Mesenchymal stem cell (in vitro differentiated cells and primary cell): ENCODE results near the gene CDC20.

Experiments
- DNase-seq: peaks from one replicate; pipeline ENCODE4 v3.0.0-alpha.2; 2013
- H2AFZ ChIP-seq: one replicate; pipeline ENCODE4 v1.6.1; 2013; ENCODE audit warnings: low read depth, mild to moderate bottlenecking, control low read depth, inconsistent platforms, low read length, moderate library complexity
- H2AK5ac ChIP-seq: 2 replicates; pipeline ENCODE4 v1.6.1; 2013; ENCODE audit warnings: low read length, moderate library complexity, mild to moderate bottlenecking, inconsistent platforms; ENCODE audit not compliant: severe bottlenecking
- H2BK120ac ChIP-seq: one replicate; pipeline ENCODE4 v1.6.1; 2013; ENCODE audit warnings: low read depth, mild to moderate bottlenecking, inconsistent platforms, low read length, moderate library complexity
- H2BK12ac ChIP-seq, 2 experiments: one replicate each; pipeline ENCODE4 v1.6.1; 2013; ENCODE audit warnings: inconsistent platforms in 2 of 2, low read length in 2 of 2, mild to moderate bottlenecking in 2 of 2, moderate library complexity in 2 of 2, control low read depth in 1 of 2
- H2BK15ac ChIP-seq: one replicate; pipeline ENCODE4 v1.6.1; 2013; ENCODE audit warnings: mild to moderate bottlenecking, low read depth, inconsistent platforms; ENCODE audit not compliant: poor library complexity, severe bottlenecking
- H2BK5ac ChIP-seq: 2 replicates; pipeline ENCODE4 v1.6.1; 2013; ENCODE audit warnings: low read depth, mild to moderate bottlenecking, low read length, control low read depth, inconsistent platforms; ENCODE audit not compliant: poor library complexity, severe bottlenecking
- H3K14ac ChIP-seq, 2 experiments: one replicate each; pipeline ENCODE4 v1.6.1; 2013; ENCODE audit warnings: inconsistent platforms in 2 of 2, low read length in 2 of 2, control low read depth in 1 of 2, mild to moderate bottlenecking in 1 of 2, moderate library complexity in 1 of 2
- H3K18ac ChIP-seq, 2 experiments: one replicate each; pipeline ENCODE4 v1.6.1; 2013; ENCODE audit warnings: inconsistent platforms in 2 of 2, low read length in 2 of 2, control low read depth in 1 of 2, low read depth in 1 of 2, mild to moderate bottlenecking in 1 of 2
- H3K23ac ChIP-seq, 2 experiments: one replicate each; pipeline ENCODE4 v1.6.1; 2013; ENCODE audit warnings: inconsistent platforms in 2 of 2, low read length in 2 of 2, mild to moderate bottlenecking in 2 of 2, moderate library complexity in 2 of 2, control low read depth in 1 of 2
- H3K27ac ChIP-seq: 2 replicates; pipeline ENCODE4 v1.5.1; 2013; ENCODE audit warnings: mild to moderate bottlenecking, moderate library complexity, low read length, control low read depth, inconsistent platforms; ENCODE audit not compliant: poor library complexity, severe bottlenecking
- H3K27me3 ChIP-seq, 2 experiments: 2 replicates each; pipeline versions ENCODE4 v1.6.1 to v1.7.0; 2013; ENCODE audit warnings: low read length in 2 of 2, mild to moderate bottlenecking in 2 of 2, moderate library complexity in 2 of 2, control low read depth in 1 of 2, inconsistent platforms in 1 of 2; ENCODE audit not compliant: control insufficient read depth in 1 of 2, insufficient read depth in 1 of 2
- H3K36me3 ChIP-seq, 2 experiments: 2 replicates each; pipeline versions ENCODE4 v1.6.1 to v1.7.0; 2013; ENCODE audit warnings: low read length in 2 of 2, control low read depth in 1 of 2, inconsistent platforms in 1 of 2, low read depth in 1 of 2, mild to moderate bottlenecking in 1 of 2; ENCODE audit not compliant: insufficient read depth in 2 of 2, control insufficient read depth in 1 of 2
- H3K4ac ChIP-seq, 2 experiments: one replicate each; pipeline ENCODE4 v1.6.1; 2013; ENCODE audit warnings: inconsistent platforms in 2 of 2, low read length in 2 of 2, mild to moderate bottlenecking in 2 of 2, moderate library complexity in 2 of 2, control low read depth in 1 of 2, low read depth in 1 of 2
- H3K4me1 ChIP-seq: 2 replicates; pipeline ENCODE4 v1.6.1; 2013; ENCODE audit warnings: low read depth, low read length, control low read depth; ENCODE audit not compliant: control insufficient read depth, insufficient read depth
- H3K4me2 ChIP-seq: 2 replicates; pipeline ENCODE4 v1.6.1; 2013; ENCODE audit warnings: low read length, mild to moderate bottlenecking, inconsistent platforms; ENCODE audit not compliant: poor library complexity, severe bottlenecking
- H3K4me3 ChIP-seq, 2 experiments: 2 replicates each; pipeline versions ENCODE4 v1.5.1 to v1.7.0; 2013; ENCODE audit warnings: low read length in 2 of 2, mild to moderate bottlenecking in 2 of 2, control low read depth in 1 of 2, low read depth in 1 of 2; ENCODE audit not compliant: insufficient read depth in 1 of 2
- H3K79me1 ChIP-seq: replicated peaks from 2 replicates; pipeline ENCODE4 v1.6.1; 2013; ENCODE audit warnings: mild to moderate bottlenecking, control low read depth, low read length, inconsistent platforms; ENCODE audit not compliant: poor library complexity, severe bottlenecking
- H3K9ac ChIP-seq: 2 replicates; pipeline ENCODE4 v1.7.0; 2013; ENCODE audit warnings: mild to moderate bottlenecking, low read length, moderate library complexity
- H3K9me3 ChIP-seq: 2 replicates; pipeline ENCODE4 v1.7.0; 2013; ENCODE audit warnings: mild to moderate bottlenecking, low read length; ENCODE audit not compliant: control insufficient read depth
- H4K8ac ChIP-seq: one replicate; pipeline ENCODE4 v1.6.1; 2013; ENCODE audit warnings: inconsistent platforms, mild to moderate bottlenecking, low read length, moderate library complexity
- H4K91ac ChIP-seq: one replicate; pipeline ENCODE4 v1.6.1; 2013; ENCODE audit warnings: mild to moderate bottlenecking, low read length, inconsistent platforms
- WGBS: methylation state at CpG from one replicate; pipeline ENCODE4 v1.1.7; 2013; ENCODE audit warnings: mixed read lengths; 5-methylcytosine and 5-hydroxymethylcytosine counted together

Gene CDC20

GRCh38 chr1:43350976-43351375 is 7.8 kb upstream of the CDC20 start:
- Histone ChIP-seq H3K4ac (no peak overlapping the region), H2BK5ac (no peak overlapping the region), H3K4me2 (no peak overlapping the region), H2AFZ (no peak overlapping the region), H3K18ac (no peak overlapping the region), H2AK5ac (no peak overlapping the region), H3K9ac (no peak overlapping the region), H4K8ac (no peak overlapping the region), H3K4me1 (peaks cover 16% of the 10 kb centered on the region), H3K27me3 (no peaks in the 10 kb centered on the region), H2BK12ac (no peak overlapping the region), H3K9me3 (no peaks in the 10 kb centered on the region), H2BK15ac (no peak overlapping the region), H3K79me1 (no peaks in the 10 kb centered on the region), H2BK120ac (no peak overlapping the region), H3K23ac (no peak overlapping the region), H3K4me3 (no peak overlapping the region), H4K91ac (no peak overlapping the region), H3K14ac (no peak overlapping the region), H3K27ac (no peak overlapping the region), H3K36me3 (no peaks in the 10 kb centered on the region)
- DNase-seq: no peak
- WGBS: no CpG with 5 or more reads among the region's 1 CpG

- H3K36me3 ChIP-seq: no peaks in the 10 kb centered on the region
- H3K79me1 ChIP-seq: no peaks in the 10 kb centered on the region
- no peak overlapping the region for H3K4me2 ChIP-seq
- no peak overlapping the region for H4K8ac ChIP-seq
- no peak overlapping the region for H3K9ac ChIP-seq
- no peak overlapping the region for H3K4me3 ChIP-seq
- H3K27ac ChIP-seq: no peak overlapping the region
- no peak overlapping the region for H2BK5ac ChIP-seq
- peak overlapping the region in 1 of 2 experiments; percentile 11 for H3K14ac ChIP-seq
- no peak overlapping the region for H3K18ac ChIP-seq
- H3K23ac ChIP-seq: no peak overlapping the region
- peaks cover 16% of the 10 kb centered on the region for H3K4me1 ChIP-seq
- H3K9me3 ChIP-seq: no peaks in the 10 kb centered on the region
- no peak overlapping the region for H2BK120ac ChIP-seq
- no peak overlapping the region for H2BK15ac ChIP-seq
- 96% methylated on average over 9 of the region's 10 CpGs for WGBS
- no peak overlapping the region for H3K4ac ChIP-seq
- no peak overlapping the region for H2BK12ac ChIP-seq
- no peak for DNase-seq
- H4K91ac ChIP-seq: peak overlapping the region; percentile 62
- no peaks in the 10 kb centered on the region for H3K27me3 ChIP-seq
- no peak overlapping the region for H2AFZ ChIP-seq
- H2AK5ac ChIP-seq: no peak overlapping the region
Observed at GRCh38 chr1:43351421-43352350, 7.1 kb upstream of the CDC20 start.

GRCh38 chr1:43352351-43352705 is 6.5 kb upstream of the CDC20 start:
- 98% methylated on average over 2 of the region's 2 CpGs for WGBS
- Histone ChIP-seq H3K36me3 (no peaks in the 10 kb centered on the region), H3K23ac (peak overlapping the region in 1 of 2 experiments; percentile 41), H3K79me1 (no peaks in the 10 kb centered on the region), H3K4me1 (peaks cover 16% of the 10 kb centered on the region), H2BK5ac (no peak overlapping the region), H2BK12ac (no peak overlapping the region), H2AFZ (no peak overlapping the region), H3K4me2 (no peak overlapping the region), H3K14ac (peak overlapping the region in 1 of 2 experiments; percentile 11), H2AK5ac (no peak overlapping the region), H2BK15ac (no peak overlapping the region), H3K18ac (no peak overlapping the region), H4K8ac (no peak overlapping the region), H3K9me3 (no peaks in the 10 kb centered on the region), H3K9ac (no peak overlapping the region), H3K4ac (no peak overlapping the region), H2BK120ac (no peak overlapping the region), H4K91ac (peak overlapping the region; percentile 62), H3K27ac (no peak overlapping the region), H3K27me3 (no peaks in the 10 kb centered on the region), H3K4me3 (no peak overlapping the region)
- DNase-seq: no peak

GRCh38 chr1:43352881-43353280 is 5.9 kb upstream of the CDC20 start:
- H3K4me3 ChIP-seq: no peak overlapping the region
- H2BK5ac ChIP-seq: no peak overlapping the region
- no peak overlapping the region for H3K4me2 ChIP-seq
- peaks cover 16% of the 10 kb centered on the region for H3K4me1 ChIP-seq
- no peaks in the 10 kb centered on the region for H3K79me1 ChIP-seq
- H2BK120ac ChIP-seq: no peak overlapping the region
- H3K4ac ChIP-seq: no peak overlapping the region
- H3K9ac ChIP-seq: no peak overlapping the region
- no peak overlapping the region for H2BK15ac ChIP-seq
- WGBS: 70% methylated on average over 2 of the region's 3 CpGs
- no peak overlapping the region for H3K23ac ChIP-seq
- no peak overlapping the region for H2BK12ac ChIP-seq
- no peaks in the 10 kb centered on the region for H3K27me3 ChIP-seq
- H3K14ac ChIP-seq: no peak overlapping the region
- no peak overlapping the region for H3K27ac ChIP-seq
- H4K91ac ChIP-seq: no peak overlapping the region
- no peaks in the 10 kb centered on the region for H3K9me3 ChIP-seq
- no peak for DNase-seq
- no peak overlapping the region for H2AFZ ChIP-seq
- no peaks in the 10 kb centered on the region for H3K36me3 ChIP-seq
- H4K8ac ChIP-seq: no peak overlapping the region
- H2AK5ac ChIP-seq: no peak overlapping the region
- H3K18ac ChIP-seq: no peak overlapping the region
